Mesenteric fat pad (tissue), 1 donor: Measurements from ENCODE around the gene EXOC3L4. TPM values are rescaled to one million over a fixed set of nuclear protein-coding genes. Genes with fewer than 3 reads are reported as not detected.

Experiments
- DNase-seq: peaks from one replicate; pipeline ENCODE4 v3.0.0-alpha.2; 2020; ENCODE audit warnings: low spot score
- total RNA-seq: library from RNA; stranded (reverse); fragmentation: NEBNext Ultra II Directional; extraction: Animal tissue kit (Norgen Biotek cat#: 25700); gene quantifications from one replicate; pipeline ENCODE4 v1.2.1, GENCODE V29; 2021
- donor health status: DM: yes; HTN: yes; CAD: no.

Gene EXOC3L4
- total RNA-seq, 1 donor from 2014 or later = 2.0 TPM

- peak; percentile 85 for DNase-seq
Observed at GRCh38 chr14:103070263-103070885, 24.2 kb upstream of the EXOC3L4 start.

- peak; percentile 84 for DNase-seq
Observed at GRCh38 chr14:103070971-103071542, 23.5 kb upstream of the EXOC3L4 start.

DNA sequence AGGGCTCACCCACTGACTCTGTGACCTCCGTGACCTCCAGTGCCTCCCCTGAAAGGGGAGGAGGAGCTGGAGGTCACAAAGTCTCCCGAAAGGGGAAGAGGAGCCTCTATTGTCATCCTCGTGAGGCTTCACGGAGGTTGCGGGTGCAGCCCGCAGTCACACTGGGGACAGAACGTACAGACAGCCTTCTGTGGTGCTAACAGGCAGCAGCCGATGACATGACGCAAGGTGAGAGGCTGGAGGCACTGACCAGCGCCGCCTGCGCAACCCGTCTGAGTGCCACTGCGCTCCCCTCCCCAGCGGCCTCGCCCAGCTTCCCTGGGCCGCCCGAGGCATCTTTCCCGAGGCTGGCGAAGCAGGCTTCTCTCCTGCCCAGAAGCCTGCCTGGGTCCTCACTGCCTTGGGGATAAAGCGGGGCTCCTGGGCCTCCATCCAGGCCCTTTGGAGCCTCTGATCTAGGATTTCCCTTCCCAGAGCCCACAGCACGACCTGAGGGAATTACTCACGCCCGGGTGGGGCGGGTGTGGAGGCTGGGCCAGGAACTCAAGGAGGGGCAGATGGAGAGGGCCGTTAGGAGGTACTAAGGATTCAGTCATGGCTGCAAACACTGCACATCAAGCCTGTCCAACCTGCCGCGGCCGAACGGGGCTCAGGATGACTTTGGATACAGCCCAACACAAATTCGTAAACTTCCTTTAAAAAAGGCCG is 22.8 kb upstream of the EXOC3L4 start:
- DNase-seq = peak; percentile 88

DNA sequence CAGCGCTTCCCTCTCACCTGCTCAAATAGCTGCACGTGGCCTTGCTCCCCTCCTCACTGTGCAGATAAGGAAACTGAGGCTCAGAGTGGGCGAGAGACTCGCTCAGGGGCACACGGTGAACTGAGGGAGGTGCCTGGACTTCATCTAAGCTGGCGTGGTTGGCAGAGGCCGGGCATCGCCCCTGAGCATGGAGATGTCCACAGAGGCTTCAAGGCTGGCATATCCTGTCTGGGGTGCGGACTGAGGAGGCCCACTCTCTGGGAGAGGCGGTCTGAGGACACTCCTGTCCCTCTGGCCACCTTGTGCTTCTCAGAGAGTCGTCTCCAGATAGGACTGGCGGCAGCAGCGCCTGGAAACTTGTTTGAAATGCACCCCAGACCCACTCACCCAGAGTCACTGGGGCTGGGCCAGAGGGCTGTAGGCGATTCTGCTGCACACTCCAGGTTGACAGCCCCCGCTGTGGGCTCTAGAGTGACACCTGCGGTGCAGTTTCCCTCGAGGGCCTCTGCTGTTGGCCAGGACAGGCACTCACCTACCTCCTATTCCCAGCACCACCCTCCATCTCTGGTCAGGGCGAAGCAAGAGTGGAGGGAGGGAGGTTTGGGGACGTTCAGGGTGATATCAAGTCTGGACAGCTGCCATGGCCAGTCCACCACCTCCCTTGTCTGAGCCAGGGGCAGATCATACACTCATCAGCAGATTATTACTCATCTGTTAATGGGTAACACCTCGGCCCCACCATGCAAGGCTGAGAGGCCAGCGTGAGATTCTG is 21.7 kb upstream of the EXOC3L4 start:
- peak; percentile 85 for DNase-seq

DNA sequence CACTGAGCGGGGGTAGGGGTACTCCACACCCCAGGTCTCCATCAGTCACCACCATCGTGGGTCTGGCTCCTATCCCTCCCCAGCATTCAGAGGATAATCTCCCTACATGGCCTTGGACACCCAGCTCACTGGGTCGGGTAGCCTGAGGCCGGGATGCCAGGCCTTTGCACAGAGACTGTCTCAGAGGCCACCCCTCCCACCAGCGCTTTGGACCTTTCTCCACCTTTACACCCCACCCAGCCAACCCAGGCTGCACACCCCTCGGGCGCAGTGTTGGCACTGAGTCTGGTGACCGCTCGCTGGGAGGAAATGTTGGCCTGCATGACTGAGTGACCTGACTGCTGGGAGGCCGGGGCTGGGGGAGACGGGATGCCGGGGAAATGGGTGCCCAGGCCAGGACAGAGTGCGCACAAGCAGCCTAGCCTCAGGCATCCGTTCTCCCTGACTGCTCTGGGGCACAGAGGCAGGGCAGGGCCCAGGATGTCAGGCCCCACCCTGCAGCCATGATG is 21.1 kb upstream of the EXOC3L4 start:
- peak; percentile 89 for DNase-seq

- peak; percentile 86 for DNase-seq
Observed at GRCh38 chr14:103073876-103074728, 20.4 kb upstream of the EXOC3L4 start.

GRCh38 chr14:103074729-103075367 is 19.7 kb upstream of the EXOC3L4 start:
- no peak for DNase-seq

DNA sequence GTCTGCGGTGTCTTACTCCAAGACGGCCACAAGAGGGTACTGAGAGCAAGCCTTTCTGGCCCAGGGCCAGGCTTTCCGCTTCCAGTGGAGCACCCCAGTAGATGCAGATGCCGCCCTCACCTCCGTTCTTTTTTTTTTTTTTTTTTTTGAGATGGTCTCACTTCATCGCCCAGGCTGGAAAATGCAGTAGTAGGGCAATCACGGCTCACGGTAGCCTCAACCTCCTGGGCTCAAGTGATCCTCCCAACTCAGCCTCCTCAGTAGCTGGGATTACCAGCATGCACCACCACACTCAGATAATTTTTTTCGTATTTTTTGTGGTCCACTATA is 16.1 kb upstream of the EXOC3L4 start:
- DNase-seq = no peak

DNA sequence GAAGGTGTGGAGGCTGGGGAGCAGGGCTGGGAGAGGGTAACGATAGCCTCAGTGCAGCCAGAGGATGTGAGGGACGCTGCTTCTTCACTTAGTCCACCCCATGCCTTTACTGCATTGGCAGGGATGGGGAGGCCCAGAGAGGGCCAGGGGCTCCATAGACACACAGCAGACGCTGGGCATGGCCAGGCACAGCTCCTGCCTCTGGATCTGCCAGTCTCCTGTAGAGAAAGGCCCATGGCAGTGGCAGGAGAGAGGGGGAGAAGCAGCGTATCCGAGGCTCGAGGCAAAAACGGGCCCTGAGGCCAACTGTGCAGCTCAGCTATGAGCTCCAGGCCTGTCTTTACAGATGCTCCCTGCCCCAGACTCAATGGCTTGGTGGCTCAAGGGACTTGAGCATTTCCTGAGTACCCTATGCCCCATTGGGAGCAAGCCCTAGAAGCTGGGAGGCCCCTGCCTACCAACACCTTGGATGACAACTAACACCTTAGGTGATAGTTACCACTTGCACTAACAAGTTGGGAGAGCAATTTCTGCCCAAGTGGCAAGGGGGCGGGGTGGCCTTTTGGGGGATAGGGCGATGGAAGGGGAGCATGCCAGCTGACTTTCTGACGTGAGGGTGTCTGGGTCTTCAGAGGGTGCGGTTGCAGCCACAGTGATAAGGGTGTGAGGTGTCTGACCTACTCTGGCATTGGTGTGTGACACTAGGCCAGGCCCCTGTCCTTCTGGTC is 15.5 kb upstream of the EXOC3L4 start:
- DNase-seq = no peak

GRCh38 chr14:103081951-103082350 is 12.6 kb upstream of the EXOC3L4 start:
- no peak for DNase-seq

GRCh38 chr14:103084021-103084919 is 10.3 kb upstream of the EXOC3L4 start, which contains the start of gene LBHD2:
Gene LBHD2 (plus strand): TSS chr14:103084210. CDS start chr14:103086013, 1,803 bp downstream.
- no peak for DNase-seq

DNA sequence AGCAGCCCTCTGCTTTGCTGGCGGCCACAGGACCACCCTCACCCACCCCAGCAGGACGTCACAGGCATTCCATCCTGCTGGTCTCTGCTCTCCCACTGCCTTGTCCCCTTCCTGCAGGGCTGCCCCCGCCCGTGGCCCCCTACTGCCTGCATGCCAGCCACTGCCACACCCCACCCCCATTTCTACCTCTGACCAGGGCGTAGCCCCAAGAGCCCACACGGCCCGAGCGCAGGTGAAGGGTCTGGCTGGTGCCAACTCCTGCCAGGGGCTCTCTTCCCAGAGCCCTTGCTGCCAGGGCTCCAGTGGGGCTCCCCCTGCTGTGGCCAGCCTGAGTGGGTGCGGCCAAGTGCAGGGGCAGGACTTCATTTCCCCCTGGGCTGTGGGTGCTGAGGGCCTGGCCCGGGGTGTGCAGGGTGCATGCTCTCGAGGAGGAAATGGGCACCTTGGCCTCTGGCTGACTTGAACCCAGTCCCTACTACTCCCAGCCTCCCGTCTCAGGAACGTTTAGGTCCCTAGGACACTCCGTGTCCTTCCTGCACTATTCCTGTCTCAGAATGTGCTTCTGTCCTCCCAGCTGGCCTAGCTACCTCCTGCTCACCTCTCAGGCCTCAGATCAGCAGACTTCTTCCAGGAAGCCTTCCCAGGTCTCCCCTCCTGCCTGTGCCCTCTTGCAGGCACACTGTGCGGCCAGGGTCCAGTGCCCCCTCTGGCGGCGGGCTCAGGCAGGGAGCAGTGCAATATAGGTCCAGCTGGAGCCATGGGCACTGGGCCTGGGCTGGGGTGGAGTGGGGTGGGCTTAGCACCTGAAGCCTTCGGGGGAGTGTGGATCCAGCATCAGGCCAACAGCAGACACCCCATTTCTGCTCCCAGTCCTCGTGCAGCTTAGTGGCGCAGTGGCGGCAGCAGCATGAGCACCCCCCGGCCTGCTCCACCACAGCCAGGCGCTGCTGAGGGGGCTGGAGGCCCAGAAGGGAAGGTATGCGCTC is 9.1 kb upstream of the EXOC3L4 start:
- DNase-seq = no peak

- DNase-seq = no peak
Observed at GRCh38 chr14:103086771-103087342, 7.7 kb upstream of the EXOC3L4 start.

DNA sequence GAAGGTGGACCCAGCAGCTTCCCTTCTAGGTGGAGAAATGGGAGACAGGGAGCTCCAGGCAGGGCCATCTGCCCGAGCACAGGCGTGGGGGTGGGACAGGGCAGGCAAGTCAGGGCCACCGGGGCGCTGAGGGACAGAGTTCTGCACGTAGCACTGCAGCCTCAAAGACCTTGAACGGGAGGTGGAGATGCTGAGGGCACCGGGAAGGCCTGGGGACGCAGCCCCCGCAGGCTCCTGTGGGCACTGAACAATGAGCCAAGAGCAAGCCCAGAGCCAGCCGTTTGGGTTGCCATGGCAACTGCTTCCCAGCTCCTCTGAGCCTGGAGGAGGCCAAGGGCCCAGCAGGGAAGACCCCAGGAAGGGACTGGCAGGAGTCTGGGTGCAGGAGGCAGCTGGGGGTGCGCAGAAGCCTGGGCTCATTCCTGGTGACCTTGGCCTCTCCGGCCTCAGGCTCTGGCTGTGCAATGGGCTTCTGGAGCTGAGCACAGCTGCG is 7.1 kb upstream of the EXOC3L4 start:
- no peak for DNase-seq

- no peak for DNase-seq
Observed at GRCh38 chr14:103088921-103089320, 5.6 kb upstream of the EXOC3L4 start.
